BJ (cell line): ENCODE measurements around the gene AQP12B. TPM values are rescaled to one million over a fixed set of nuclear protein-coding genes. Genes with fewer than 3 reads are reported as not detected.

Experiments used
- CTCF ChIA-PET: fragments of 350-600 bp; formaldehyde crosslinking; extraction: SDS; loops from one replicate; lab custom pipeline; 2021; ENCODE audit warnings: antibody characterized with exemption, inconsistent platforms; lab: Yijun Ruan, JAX
- POLR2A ChIA-PET: fragments of 300-600 bp; sonication (Branson Sonifier 250); formaldehyde crosslinking; extraction: SDS; loops from one replicate; lab custom pipeline; 2021; ENCODE audit warnings: antibody characterized with exemption; lab: Charles Lee
- DNase-seq: peaks from one replicate; pipeline ENCODE4 v3.0.0-alpha.2; 2011; ENCODE audit warnings: low read depth
- H3K27me3 ChIP-seq: 2 replicates; pipeline ENCODE4 v1.6.0; 2011; ENCODE audit warnings: low read length; ENCODE audit not compliant: control insufficient read depth, insufficient read depth
- H3K36me3 ChIP-seq: 2 replicates; pipeline ENCODE4 v1.5.1; 2011; ENCODE audit warnings: low read length; ENCODE audit not compliant: control insufficient read depth, insufficient read depth
- H3K4me3 ChIP-seq: 2 replicates; pipeline ENCODE4 v1.5.1; 2011; ENCODE audit warnings: low read depth, mild to moderate bottlenecking, control low read depth, low read length
- CTCF ChIP-seq: IDR thresholded peaks from 2 replicates; pipeline ENCODE4 v1.5.1; 2011; ENCODE audit warnings: low read depth, mild to moderate bottlenecking, control low read depth, inconsistent platforms, low read length, moderate library complexity; ENCODE audit not compliant: insufficient read depth
- polyA plus RNA-seq: library from polyadenylated mRNA; depleted of rRNA; stranded (reverse); fragments of >200 nt; gene quantifications from 2 replicates; pipeline ENCODE4 v1.2.3, GENCODE V29; 2011

The AQP12B gene
- polyA plus RNA-seq, 1 experiment: not detected

- no peak overlapping the region for H3K4me3 ChIP-seq
- TF ChIP-seq CTCF: no peak
- CTCF ChIA-PET: no interaction called here
- no peaks in the 10 kb centered on the region for H3K36me3 ChIP-seq
- POLR2A ChIA-PET: no interaction called here
- peaks cover 18% of the 10 kb centered on the region for H3K27me3 ChIP-seq
- no peak for DNase-seq
These were observed 36.9 kb downstream of the AQP12B start for GRCh38 chr2:240645801-240646175.

- CTCF ChIA-PET: no interaction called here
- Histone ChIP-seq H3K27me3 (peaks cover 18% of the 10 kb centered on the region), H3K36me3 (no peaks in the 10 kb centered on the region), H3K4me3 (no peak overlapping the region)
- DNase-seq: no peak
- POLR2A ChIA-PET: no interaction called here
- TF ChIP-seq CTCF: no peak
These were observed 37.3 kb downstream of the AQP12B start for GRCh38 chr2:240645346-240645745.

- POLR2A ChIA-PET: no interaction called here
- Histone ChIP-seq H3K36me3 (no peaks in the 10 kb centered on the region), H3K27me3 (peaks cover 18% of the 10 kb centered on the region), H3K4me3 (no peak overlapping the region)
- TF ChIP-seq CTCF: no peak
- no peak for DNase-seq
- CTCF ChIA-PET: interaction anchor here (0.7 kb wide), 1 partner anchor 57 kb away, joined by 3 read pairs; no protein-coding TSS in a partner anchor
These were observed 37.8 kb downstream of the AQP12B start for GRCh38 chr2:240644859-240645301.

GRCh38 chr2:240644171-240644651 lies 38.5 kb downstream of the AQP12B start:
- Histone ChIP-seq H3K36me3 (no peaks in the 10 kb centered on the region), H3K4me3 (no peak overlapping the region), H3K27me3 (peaks cover 22% of the 10 kb centered on the region)
- DNase-seq: no peak
- TF ChIP-seq CTCF: no peak
- ChIA-PET POLR2A (no interaction called here), CTCF (interaction anchor here (0.7 kb wide), 1 partner anchor 56 kb away, joined by 3 read pairs; no protein-coding TSS in a partner anchor)

GRCh38 chr2:240643811-240644150 lies 38.9 kb downstream of the AQP12B start:
- Histone ChIP-seq H3K36me3 (no peaks in the 10 kb centered on the region), H3K4me3 (no peak overlapping the region), H3K27me3 (peaks cover 22% of the 10 kb centered on the region)
- POLR2A ChIA-PET: no interaction called here
- CTCF ChIA-PET: no interaction called here
- no peak for DNase-seq
- no peak for TF ChIP-seq CTCF
